ENCODE data around the gene RMI1.
A peak's percentile ranks its signal among the peaks of the same experiment; 100 is the strongest.
"Not testable (repeated sequence)": the region's sequence is repeated elsewhere in the genome, so short reads cannot be mapped to it uniquely, and the experiment has no call there.

The RMI1 gene

DNA sequence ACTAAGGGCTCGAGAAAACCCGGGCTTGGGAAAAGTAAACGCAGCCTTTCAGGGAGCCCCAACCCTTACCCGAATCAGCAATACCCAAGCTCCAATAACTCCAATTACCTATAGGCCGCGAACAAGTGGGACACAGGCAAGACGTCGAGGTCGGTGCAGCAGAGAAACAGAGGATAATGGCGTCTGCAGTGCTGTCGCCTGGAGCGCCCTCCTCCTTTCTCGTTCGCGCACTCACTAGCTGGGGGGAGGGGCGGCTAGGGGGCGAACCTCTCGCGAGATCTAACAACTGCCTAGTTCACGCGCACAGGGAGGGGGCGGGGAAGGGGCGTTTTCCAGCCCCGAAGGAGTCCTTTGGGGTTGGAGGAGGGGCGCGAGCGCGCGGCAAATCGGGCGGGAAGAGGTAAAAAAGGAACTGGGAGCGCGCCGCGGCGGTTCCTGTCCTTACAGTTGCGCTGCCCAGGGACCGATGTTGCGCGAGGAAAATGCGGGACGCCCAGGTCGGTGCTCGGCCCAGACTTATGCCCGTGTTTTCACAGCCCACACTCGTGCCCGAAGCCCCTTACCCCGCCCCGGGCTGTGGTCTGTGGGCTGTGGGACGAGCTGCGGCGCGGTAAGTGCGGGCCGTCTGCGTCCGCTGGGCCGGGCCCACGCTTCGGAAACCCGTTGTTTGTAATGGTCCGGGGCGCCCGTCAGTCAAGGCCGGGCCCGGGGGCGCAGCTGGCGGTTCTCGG, at the start of gene RMI1:
TSS of gene RMI1 (plus strand) at position 411 of the 731 bp plus-strand sequence. CDS start 20,182 bp downstream, outside the sequence.
- peak; percentile 99 for DNase-seq

DNA sequence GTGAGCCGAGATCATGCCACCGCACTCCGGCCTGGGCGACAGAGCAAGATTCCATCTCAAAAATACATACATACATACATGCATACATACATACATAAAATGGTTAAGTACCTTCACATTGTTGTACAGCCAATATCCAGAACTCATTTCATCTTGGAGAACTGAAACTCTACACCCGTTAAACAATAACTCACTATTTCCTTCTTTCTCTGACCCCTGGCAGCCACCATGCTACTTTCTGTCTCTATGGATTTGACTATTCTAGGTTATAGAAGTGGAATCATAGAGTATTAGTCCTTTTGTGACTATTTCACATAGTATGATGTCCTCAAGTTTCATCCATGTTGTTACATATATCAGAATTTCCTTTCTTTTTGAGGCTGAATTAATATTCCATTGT, 49.7 kb upstream of the RMI1 start:
- DNase-seq: no peak

DNA sequence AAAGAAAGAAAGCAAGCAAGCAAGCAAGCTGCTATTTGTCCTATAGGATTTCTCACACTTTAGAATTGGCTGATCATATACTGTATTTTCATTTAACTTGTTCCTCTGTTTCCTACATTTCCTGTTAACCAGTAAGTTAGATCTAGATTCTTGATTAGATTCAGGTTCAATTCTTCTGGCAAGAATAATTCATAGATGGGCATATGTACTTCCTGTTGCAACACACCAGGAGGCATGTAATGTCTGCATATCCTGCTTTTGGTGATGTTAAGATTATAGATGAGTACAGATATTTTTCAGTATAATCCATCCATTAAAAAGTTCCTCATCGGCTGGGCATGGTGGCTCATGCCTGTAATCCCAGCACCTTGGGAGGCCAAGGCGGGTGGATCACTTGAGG, 48.6 kb upstream of the RMI1 start:
- DNase-seq: no peak

DNA sequence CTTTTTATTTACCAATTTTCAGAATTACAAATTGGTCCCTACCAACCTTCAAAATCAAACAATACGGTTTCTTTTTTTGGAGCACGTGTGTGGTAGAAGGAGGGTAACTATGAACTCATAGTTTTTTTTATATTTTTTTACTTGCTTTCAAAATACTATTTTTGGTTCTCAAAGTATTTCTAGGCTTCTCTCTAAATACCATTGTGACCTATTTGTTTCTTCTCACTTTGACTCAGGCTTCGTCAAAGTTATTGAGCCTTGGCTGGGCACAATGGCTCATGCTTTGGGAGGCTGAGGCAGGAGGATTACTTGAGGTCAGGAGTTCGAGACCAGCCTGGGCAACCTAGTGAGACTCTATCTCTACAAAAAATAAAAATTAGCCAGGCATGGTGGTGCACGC, 47.8 kb upstream of the RMI1 start:
- DNase-seq: no peak

DNA sequence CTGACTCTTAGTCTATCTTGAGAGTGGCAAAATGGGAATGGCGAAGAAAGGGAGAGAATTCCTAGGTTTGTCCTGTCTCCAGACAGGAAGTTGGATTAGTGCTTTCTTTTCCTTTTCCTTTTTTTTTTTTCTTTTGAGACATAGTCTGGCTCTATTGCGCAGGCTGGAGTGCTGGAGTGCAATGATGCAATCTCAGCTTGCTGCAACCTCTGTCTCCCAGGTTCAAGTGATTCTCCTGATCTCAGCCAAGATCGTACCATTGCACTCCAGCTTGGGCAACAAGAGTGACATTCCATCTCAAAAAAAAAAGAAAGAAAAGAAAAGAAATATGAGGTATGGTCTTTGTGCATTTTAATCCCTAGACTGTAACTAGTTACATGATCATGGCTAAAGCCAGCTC, 46.8 kb upstream of the RMI1 start:
- DNase-seq: peak; percentile 71

DNA sequence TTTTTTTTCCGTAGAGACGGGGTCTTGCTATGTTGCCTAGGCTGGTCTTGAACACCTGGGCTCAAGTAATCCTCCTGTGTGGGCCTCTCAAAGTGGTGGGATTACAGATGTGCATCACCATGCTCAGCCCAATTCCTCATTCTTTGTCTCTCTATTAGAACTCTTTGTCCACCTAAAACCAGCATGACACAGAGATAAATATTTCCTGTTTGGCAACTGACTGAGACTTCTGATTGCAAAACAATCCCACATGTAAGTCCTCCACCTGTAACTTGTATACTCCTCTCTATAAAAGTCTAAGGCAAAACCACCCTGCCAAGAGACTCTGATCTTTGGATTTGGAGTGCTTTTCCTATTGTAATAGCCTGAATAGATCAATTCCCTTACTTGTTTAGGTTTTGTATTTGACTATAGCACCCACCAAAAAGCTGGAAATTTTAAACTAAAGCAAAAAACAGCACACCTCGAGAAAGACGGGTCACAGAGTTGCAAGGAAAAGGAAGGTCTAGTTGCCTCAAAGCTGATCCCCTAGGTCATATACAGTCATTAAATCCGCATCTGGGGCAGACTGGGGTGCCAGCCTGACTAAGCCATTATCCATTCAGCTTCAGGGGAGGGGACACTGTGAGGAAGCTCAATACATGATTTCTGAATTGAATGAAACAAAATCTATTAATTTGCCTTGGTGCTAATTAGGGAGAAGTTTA, 45.9 kb upstream of the RMI1 start:
- DNase-seq: peak; percentile 78

DNA sequence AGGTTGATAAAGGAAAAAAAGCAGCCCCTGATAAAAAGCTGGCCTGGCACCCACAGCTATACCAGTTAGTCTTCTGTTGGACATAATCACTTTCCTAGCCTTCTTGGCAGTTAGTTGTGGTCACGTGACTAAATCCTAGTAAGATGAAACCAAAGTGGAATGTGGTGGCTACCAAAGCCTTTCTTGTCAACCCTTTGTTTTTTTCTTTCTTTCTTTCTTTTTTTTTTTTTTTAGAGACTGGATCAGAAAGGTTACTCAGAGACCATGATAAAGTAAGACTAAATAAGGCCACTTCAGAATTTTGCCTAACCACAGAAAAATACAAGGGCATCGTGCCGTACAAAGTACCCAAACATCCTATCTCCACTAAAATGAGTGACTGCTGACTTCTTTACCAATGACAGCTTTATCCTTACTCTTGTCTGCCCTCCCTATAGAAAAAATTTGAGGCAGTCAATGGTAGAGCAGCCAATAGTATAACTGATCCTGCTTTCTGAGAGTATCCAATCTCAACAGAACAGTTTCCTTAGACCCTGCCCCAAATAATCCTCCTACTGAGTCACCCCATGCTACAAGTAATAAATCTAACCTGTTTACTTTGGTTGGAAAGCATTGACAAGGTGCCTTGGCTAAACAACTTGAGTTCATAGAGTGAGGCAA, 45.2 kb upstream of the RMI1 start:
- DNase-seq: peak; percentile 86

DNA sequence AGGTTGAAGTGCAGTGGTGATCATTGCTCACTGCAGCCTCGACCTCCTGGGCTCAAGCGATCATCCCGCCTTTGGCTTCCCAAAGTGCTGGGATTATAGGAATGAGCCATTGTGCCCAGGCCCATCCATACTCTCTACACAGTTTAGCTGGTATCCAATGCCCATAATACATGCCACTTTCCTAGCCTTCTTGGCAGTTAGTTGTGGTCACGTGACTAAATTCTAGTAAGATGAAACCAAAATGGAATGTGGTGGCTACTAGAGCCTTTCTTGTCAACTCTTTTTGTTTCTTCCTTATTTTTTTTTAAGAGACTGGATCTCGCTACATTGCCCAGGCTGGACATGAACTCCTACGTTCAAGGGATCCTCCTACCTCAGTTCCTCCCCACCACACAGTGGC, 44.1 kb upstream of the RMI1 start:
- no peak for DNase-seq

DNA sequence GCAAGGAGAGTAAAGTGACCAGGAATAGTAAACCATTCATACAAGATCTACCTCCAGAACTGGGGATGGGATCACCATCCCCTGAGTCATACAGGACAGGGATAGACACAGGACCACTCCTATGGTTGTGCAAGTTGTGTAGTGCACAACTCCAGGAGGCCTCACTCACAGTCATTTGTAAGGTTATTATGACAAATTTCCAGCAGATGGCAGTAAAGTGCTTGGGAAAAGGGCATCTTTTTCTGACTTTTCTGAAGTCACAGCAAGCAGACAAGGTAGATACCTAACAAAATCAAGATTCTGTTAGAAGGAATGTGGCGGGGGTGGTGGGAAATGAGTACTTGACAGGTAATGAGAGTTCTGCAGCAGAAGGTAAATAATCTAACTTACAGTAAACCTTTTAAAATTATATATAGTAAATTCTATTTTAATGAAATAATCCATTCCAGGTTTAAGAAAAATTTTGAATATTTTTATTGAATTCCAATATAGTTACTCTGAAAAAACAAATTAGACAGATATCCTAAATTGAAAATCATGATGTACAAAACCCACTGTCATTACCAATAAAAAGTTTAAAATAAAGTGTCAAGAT, 42.6 kb upstream of the RMI1 start:
- peak; percentile 69 for DNase-seq

DNA sequence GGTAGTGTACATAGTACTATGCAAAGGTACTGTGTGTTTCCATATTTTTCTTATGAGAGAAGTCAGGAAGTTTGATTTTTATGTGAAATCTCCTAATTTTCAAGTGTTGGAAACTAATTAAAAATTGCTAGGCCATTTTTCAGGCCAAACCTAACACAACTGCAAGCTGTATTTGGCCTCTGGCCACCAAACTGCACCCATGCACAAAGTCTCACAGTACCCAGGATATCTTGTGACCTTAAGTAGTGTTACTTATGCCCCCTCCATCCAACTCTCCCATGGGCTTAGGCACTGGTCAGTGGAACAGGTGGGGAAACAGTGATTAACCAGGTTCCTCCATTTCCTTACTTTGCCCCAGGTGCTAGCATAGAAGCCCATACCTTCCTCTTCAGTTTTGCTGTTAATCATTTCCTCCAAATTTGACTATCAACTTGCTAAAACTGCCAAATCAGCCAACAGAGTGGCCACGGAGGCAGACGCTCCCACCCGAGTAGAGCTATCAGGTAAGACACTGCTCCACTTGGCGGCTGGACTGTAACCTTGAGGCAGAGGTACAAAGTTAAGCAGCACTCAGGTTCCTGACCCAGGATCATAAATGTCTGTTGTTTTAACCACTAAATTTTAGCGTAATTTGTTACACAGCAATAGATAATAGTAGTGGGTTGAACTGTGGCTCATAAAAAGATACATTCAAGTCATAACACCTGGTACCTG, 39.9 kb upstream of the RMI1 start:
- DNase-seq: no peak

DNA sequence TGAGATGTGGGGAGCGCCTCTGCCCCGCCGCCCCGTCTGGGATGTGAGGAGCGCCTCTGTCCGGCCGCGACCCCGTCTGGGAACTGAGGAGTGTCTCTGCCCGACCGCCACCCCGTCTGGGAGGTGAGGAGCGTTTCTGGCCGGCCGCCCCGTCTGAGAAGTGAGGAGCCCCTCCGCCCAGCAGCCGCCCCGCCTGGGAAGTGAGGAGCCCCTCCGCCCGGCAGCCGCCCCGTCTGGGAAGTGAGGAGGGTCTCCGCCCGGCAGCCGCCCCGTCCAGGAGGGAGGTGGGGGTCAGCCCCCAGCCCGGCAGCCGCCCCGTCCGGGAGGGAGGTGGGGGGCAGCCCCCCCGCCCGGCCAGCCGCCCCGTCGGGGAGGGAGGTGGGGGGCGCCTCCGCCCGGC, 32.5 kb upstream of the RMI1 start:
- DNase-seq: not testable (repeated sequence)

DNA sequence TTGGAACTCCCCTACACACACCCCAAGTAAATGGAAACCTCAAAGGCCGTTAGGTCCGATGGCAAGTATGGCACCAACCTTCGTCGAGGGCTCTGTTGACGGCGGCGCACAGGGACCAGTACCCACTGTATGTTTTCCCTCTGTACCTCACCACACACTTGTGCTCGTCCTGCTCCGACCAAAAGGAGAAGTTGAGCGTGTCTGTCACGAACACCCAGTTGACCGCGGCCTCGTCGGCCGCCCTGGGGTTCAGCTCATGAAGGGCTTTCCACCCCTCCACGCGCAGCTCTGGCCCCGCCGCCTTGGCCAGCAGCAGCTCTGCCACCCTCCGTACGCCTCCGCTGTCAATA, 24.5 kb upstream of the RMI1 start:
- no peak for DNase-seq

DNA sequence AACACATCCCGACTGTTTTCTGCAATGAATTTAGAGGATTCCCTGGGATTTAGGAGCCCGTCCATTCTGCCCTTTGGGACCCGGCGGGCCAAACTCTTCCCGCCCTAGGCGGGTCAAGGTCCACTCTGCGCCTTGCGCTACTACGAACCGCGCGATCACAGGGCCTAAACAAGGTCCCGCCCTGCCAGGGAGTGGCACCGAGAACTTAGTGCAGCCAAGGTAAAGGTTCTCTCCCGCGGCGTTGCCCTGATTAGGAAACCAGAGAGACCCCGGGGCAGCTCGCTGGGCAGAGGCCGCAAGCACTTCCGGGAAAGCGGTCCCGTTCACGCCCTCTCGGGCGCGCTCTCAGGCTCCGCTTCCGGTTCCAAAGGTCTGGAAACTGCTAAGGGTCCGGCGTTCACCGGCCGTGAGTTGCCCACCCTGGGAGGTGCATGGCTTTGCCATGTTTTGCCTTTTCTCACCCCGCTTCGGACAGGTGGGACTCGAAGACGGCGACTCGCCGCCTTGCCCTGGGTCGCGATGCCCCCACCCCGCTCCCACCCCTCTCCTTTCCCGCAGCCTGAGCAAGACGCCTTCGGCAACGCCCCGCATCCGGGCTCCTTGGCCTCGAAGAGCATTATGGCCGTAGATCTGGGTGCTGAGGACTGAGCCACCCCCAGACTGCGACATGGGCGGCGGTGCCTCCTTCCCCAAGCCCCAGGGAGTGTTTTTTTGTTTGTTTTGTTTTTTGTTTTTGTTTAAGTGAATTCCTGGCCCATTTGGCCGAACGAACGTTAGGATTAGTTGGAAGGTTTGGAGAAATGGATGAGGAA, 24.0 kb upstream of the RMI1 start:
- peak; percentile 55 for DNase-seq

DNA sequence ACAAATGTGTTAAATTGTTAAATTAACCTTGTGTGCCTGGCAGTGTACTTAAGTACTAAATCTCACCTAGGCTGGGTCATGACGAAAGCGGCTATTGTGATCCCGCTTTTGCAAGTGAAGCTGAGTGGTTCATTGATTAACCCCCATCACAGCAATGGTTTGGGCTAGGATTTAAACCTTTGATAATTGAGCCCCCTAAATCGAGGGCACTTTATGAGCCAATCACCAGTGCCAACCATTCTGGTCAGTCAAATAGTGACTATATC, 23.4 kb upstream of the RMI1 start:
- DNase-seq: no peak

DNA sequence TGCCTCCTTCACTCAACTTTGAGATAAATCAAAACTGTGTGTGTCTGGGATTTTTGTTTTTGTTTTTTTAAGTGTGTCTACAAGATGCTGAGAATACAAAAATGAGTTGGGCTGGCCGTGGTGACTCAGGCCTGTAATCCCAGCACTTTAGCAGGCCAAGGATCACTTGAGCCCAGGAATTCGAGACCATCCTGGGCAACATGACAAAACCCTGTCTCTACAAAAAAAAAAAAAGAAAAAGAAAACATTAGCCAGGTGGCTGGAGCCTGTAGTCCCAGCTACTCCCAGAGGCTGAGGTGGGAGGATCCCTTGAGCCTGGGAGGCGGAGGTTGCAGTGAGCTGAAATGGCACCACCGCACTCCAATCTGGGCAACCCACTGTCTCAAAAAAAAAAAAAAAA, 21.5 kb upstream of the RMI1 start:
- peak; percentile 83 for DNase-seq

DNA sequence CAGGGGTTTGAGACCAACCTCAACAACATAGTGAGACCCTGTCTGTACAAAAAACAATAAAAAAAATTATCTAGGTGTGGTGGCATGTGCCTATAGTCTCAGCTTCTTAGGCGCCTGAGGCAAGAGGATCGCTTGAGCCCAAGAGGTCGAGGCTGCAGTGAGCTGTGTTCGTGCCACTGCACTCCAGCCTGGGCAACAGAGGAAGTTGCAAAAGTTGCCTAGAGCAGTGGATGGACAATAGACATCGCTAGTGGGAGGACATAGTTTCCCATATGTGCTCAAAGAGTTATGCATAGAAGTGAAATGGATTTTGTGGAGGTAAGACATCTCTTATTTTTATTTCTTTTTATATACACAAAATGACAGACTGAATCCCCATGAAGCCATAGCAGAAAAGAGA, 19.6 kb upstream of the RMI1 start:
- DNase-seq: no peak

DNA sequence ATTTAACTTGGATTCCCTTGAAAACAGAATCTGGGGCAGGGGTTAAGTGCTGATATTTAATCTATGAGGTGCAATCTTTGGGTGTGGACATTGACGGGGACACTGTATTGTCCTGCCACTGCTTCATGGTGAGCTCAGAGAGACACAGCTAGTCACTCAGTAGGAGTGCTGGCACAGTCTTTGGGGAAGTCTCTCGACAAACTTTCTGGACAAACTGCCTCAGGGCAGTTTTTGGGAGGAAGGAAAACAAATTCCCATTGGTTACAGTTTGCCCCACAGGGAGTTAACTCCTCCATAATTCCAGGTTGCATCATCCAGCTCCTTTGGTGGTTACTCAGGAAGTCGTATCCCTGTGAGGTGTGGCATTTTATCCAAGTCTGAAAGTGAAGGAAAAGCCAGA, 18.4 kb upstream of the RMI1 start:
- peak; percentile 67 for DNase-seq

DNA sequence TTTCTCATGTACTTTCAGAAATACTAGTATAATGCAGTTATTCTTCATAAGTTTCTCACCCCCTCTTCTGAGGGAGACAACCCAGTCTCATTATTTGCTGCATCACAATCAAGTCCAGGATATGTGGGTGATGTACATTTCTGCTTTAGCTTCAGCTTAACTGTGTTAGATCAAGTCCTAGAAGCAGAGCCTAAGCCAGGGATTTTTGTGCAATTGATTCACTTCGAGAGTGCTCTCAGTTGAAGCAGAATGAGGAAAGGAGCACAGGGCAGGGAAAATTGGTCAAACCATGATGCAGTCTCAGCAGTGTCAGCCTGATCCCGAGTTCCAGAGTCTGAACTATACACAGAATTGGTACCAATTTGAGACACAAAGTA, 15.6 kb upstream of the RMI1 start:
- DNase-seq: peak; percentile 42

DNA sequence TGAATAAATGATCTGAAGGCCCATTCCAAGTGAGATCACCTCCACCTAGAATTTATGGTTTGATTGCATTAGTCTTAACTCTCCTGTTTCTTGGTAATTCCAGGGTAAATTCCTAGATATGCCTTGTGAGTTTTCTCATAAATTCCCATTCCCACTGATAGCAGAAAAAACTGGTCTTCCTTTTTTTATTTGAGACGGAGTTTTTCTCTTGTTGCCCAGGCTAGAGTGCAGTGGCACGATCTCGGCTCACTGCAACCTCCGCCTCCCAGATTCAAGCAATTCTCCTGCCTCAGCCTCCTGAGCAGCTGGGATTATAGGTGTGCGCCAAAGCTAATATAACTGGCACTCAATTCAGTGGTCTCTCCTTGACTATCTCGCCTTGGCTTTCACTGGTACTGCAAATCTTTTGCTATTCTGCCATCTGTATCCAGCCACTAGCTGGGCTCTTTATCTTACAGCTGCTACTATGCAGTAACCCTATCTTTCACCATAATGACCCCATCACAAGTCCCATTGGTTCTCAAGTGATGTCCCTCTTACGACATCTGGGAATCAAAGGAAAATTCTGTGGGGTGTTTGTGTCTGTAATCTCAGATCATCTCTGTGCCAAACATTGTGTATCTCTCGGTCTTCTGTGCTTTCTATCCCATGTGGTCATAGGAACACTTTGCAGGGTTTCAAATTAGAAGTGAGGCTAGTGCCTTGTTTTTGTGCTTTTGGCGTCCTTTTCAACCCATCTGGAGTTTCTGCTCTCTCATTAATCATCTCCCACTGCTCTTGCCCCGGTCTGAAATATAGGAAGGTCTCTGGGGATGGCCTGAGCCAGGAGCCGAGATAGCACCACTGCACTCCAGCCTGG, 15.0 kb upstream of the RMI1 start:
- DNase-seq: no peak

DNA sequence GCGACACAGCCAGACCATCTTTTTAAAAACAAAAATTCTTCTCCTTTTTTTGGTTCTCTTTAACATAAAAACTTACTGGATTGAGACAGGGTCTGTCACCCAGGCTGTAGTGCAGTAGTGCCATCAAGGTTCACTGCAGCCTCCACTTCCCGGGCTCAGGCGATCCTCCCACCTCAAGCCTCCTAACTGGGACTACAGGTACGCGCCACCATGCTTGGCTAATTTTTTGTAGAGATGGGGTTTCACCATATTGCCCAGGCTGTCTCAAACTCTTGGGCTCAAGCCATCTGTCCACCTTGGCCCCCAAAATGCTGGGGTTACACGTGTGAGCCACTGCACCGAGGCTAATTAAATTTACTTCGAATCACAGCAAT, 14.4 kb upstream of the RMI1 start:
- no peak for DNase-seq

DNA sequence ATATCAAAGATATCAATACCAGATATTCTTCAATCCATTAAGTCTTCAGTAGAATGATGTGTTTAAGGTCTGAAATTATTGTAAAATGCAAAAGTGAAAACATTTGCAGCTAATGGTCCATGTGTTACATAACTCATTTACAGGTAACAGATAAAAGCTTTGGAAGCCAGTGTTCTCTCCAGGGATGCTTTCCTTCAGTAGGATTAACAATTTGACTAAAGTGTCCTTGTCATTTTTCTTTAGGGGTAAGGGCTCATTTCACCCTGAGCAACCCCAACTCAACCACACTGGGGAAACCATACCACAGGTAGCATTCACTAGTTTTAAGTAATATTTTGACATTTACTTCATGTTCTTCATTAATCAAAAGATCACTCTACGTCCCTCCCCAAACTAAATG, 13.5 kb upstream of the RMI1 start:
- no peak for DNase-seq

DNA sequence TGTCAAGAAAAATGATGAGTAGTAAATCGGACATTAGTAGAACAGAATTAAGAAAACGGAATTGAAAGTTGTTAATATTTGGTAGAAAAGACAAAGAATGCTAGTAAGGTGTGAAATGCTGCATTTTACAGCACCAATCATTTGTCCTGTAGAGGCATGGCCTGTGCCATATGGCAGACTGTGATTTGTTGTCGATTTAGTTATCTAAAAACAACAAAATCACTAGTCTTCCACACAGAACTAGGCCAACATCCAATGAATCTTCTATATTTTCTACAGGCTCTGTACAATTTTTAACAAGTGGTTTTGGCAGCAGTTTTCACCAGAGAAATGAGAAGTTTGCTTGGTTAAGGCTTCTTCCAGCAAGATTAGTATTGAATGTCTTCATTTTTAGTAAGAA, 11.0 kb upstream of the RMI1 start:
- no peak for DNase-seq

Data from fibroblast of upper back skin (primary cell).